ENCODE measurements around the gene FXYD2. TPM values are rescaled to one million over a fixed set of nuclear protein-coding genes. Genes with fewer than 3 reads are reported as not detected.

The FXYD2 gene
- total and polyA plus RNA-seq, 9 of the 15 experiments (the other 6 are each of a cell fraction or from before 2014, with no cell fraction given), result not detected

- FAIRE-seq, result no peak
- intact Hi-C loops (cut with micrococcal nuclease) (no loop called here), in situ Hi-C loops (cut with MboI) (no loop called here)
- Histone ChIP-seq H2AFZ (ENCODE audit: low read depth, low read length) (no peak overlapping the region), H3K36me3 (ENCODE audit: control insufficient read depth, insufficient read depth, low read length) (no peaks in the 10 kb centered on the region), H3K4me3 (no peak overlapping the region), H3K4me1 (replicated peaks in 1 of 2; ENCODE audit: control insufficient read depth in 2 of 2, insufficient read depth in 2 of 2, low read length in 2 of 2) (no peaks in the 10 kb centered on the region; a peak in 1 of 5 replicates), H3K9ac (ENCODE audit: insufficient read depth in 1 of 2, low read depth in 2 of 2, low read length in 2 of 2) (no peak overlapping the region), H3K4me2 (ENCODE audit: insufficient read depth, low read length) (no peak overlapping the region), H3K27me3 (ENCODE audit: control insufficient read depth in 2 of 2, insufficient read depth in 2 of 2, low read length in 2 of 2) (peaks cover 31 to 85% of the 10 kb centered on the region in 2 experiments; a peak in 4 of 5 replicates), H3K9me1 (ENCODE audit: control insufficient read depth, insufficient read depth, low read length) (peaks cover 3% of the 10 kb centered on the region), H3K9me3 (replicated peaks; ENCODE audit: control insufficient read depth, insufficient read depth, low read depth, low read length) (no peaks in the 10 kb centered on the region), H4K20me1 (replicated peaks; ENCODE audit: control insufficient read depth, insufficient read depth, low read length) (peaks cover 10% of the 10 kb centered on the region; the same call in 1 of the 2 replicates), H3K27ac (ENCODE audit: extremely low read depth, low read depth, low read length) (no peak overlapping the region), H3K79me2 (ENCODE audit: control insufficient read depth, insufficient read depth, low read length) (no peaks in the 10 kb centered on the region)
- no TSS peak for BruUV-seq (replicated peaks)
- TF ChIP-seq UBTF (IDR thresholded peaks at IDR 0.05; ENCODE audit: borderline replicate concordance in 1 of 2, low read depth in 2 of 2, low read length in 2 of 2), result no peak
- no peak for TF ChIP-seq RBM15 (IDR thresholded peaks at IDR 0.05; ENCODE audit: insufficient read depth, low read length)
- no peak for TF ChIP-seq HCFC1 (IDR thresholded peaks at IDR 0.05; ENCODE audit: low read depth, low read length)
- TF ChIP-seq ZBTB49 (CRISPR knock-in tag; IDR thresholded peaks at IDR 0.05; ENCODE audit: borderline replicate concordance), result no peak
- no peak for TF ChIP-seq RAD51 (IDR thresholded peaks at IDR 0.05; ENCODE audit: borderline replicate concordance, low read depth)
- ChIA-PET CTCF (ENCODE audit: low intra/inter-chr PET ratio) (no interaction called here), POLR2A (interaction anchor here (0.6 kb wide), 1 partner anchor 15 kb away, joined by 3 read pairs; the partner anchor contains the start of gene FXYD2)
- WGBS (ENCODE audit: insufficient coverage, low coverage, missing lambda C conversion rate), result 17% methylated on average over 8 of the region's 8 CpGs
- no peak for ATAC-seq
- DNase-seq (ENCODE audit: extremely low read depth in 1 of 4, low spot score in 3 of 4), result no peak
Observed at GRCh38 chr11:117838901-117839300, 14.4 kb upstream of the FXYD2 start.
